Stomach (tissue), 9 donors: ENCODE results near the gene DFFB. TPM values are rescaled to one million over a fixed set of nuclear protein-coding genes. Genes with fewer than 3 reads are reported as not detected.
A peak's percentile ranks its signal among the peaks of the same experiment; 100 is the strongest.

Source experiments
- DNase-seq, 2 donors: peaks; one replicate each; pipeline versions ENCODE4 v3.0.0 to v3.0.0-alpha.2; 2013 to 2019
- H3K27ac ChIP-seq, 5 donors: fragments of 200-600 bp in 4 of 5; sonication (generic) in 4 of 5; one replicate each; pipeline ENCODE4 v1.5.1; 2013 to 2019; ENCODE audit warnings: mild to moderate bottlenecking in 1 of 5, moderate library complexity in 1 of 5
- H3K27me3 ChIP-seq, 3 donors: fragments of 200-600 bp; sonication (generic); one replicate each; pipeline ENCODE4 v1.5.1; 2017 to 2019; ENCODE audit warnings: mixed run types in 1 of 3
- H3K36me3 ChIP-seq, 4 donors: fragments of 200-600 bp; sonication (generic); 1 replicate in 3 of 4; 2 replicates in 1 of 4; pipeline ENCODE4 v1.5.1; 2016 to 2019
- H3K4me1 ChIP-seq, 4 donors: fragments of 200-600 bp; sonication (generic); one replicate each; pipeline ENCODE4 v1.5.1; 2016 to 2019
- H3K4me3 ChIP-seq, 4 donors: fragments of 200-600 bp; sonication (generic) in 3 of 4; one replicate each; pipeline ENCODE4 v1.5.1; 2016 to 2019; ENCODE audit warnings: mild to moderate bottlenecking in 1 of 4
- H3K9me3 ChIP-seq, 4 donors: fragments of 200-600 bp; sonication (generic); one replicate each; pipeline ENCODE4 v1.5.1; 2016 to 2019
- CTCF ChIP-seq, 7 experiments: fragments of 450-650 bp in 4 of 7; fragments of 200-600 bp in 3 of 7; sonication (generic) in 3 of 7; IDR thresholded peaks; one replicate each; pipeline ENCODE4 v1.5.1; 2016 to 2019; ENCODE audit warnings: antibody characterized with exemption in 7 of 7, control low read depth in 2 of 7, mild to moderate bottlenecking in 1 of 7
- EP300 ChIP-seq: sonication (generic); formaldehyde crosslinking; IDR thresholded peaks from one replicate; pipeline ENCODE4 v1.6.1; 2017; ENCODE audit warnings: antibody characterized with exemption
- POLR2A ChIP-seq, 4 donors: fragments of 450-650 bp; IDR thresholded peaks; one replicate each; pipeline ENCODE4 v1.6.1; 2016; ENCODE audit warnings: antibody characterized with exemption in 4 of 4, control low read depth in 2 of 4, mild to moderate bottlenecking in 1 of 4, moderate library complexity in 1 of 4
- POLR2AphosphoS5 ChIP-seq, 3 donors: sonication (generic); formaldehyde crosslinking; IDR thresholded peaks; one replicate each; pipeline ENCODE4 v1.6.1; 2016; ENCODE audit warnings: antibody characterized with exemption in 3 of 3
- WGBS, 5 donors: extraction: QIAGEN DNeasy Blood & Tissue Kit in 3 of 5; methylation state at CpG; one replicate each; pipeline versions ENCODE4 v1.1.5 to v1.1.7; 2013 to 2018; 5-methylcytosine and 5-hydroxymethylcytosine counted together
- intact Hi-C: fragments of 100-400 bp; cut with DNase I; formaldehyde crosslinking; loops from one replicate; pipeline ENCODE4 v1.15.1; 2023; ENCODE audit warnings: low total_unique reads
- polyA plus RNA-seq, 3 donors: library from polyadenylated mRNA; stranded (reverse); fragments of 200-250 nt; gene quantifications; one replicate each; pipeline ENCODE4 v1.2.3, GENCODE V29; 2013
- total RNA-seq, 5 donors: library from RNA; depleted of rRNA; stranded (reverse); fragments of >200 nt; gene quantifications; one replicate each; pipeline versions ENCODE4 v1.1.0 to v1.2.3, GENCODE V29; 2014 to 2016
- donor health status: healthy with polysubstance abuse.
- donor health status: Bipolar disorder and iron deficiency.
- donor health status: healthy.

DFFB gene
- total and polyA plus RNA-seq, 8 donors: 1.2 to 9.3 (median 4.8) TPM

- Histone ChIP-seq H3K36me3 (no peaks in the 10 kb centered on the region), H3K9me3 (no peaks in the 10 kb centered on the region), H3K4me3 (no peak overlapping the region), H3K27me3 (peaks cover 0 to 36% (median 0%) of the 10 kb centered on the region in 3 donors), H3K27ac (no peak overlapping the region), H3K4me1 (peaks cover 0 to 14% (median 6%) of the 10 kb centered on the region in 4 donors)
- intact Hi-C loops: no loop called here
- DNase-seq: no peak
- WGBS, 5 donors: 75 to 83% (median 77%) methylated on average over 13 to 15 of the region's 15 CpGs
- TF ChIP-seq POLR2A (IDR thresholded peaks at IDR 0.05) (no peak), CTCF (IDR thresholded peaks at IDR 0.05) (no peak), EP300 (no peak), POLR2AphosphoS5 (IDR thresholded peaks at IDR 0.05) (no peak)
Observed at GRCh38 chr1:3918966-3919611, 61.8 kb downstream of the DFFB start.

- WGBS, 5 donors: 59 to 75% (median 70%) methylated on average over 5 of the region's 5 CpGs
- Histone ChIP-seq H3K27ac (no peak overlapping the region), H3K4me1 (peaks cover 0 to 14% (median 6%) of the 10 kb centered on the region in 4 donors), H3K4me3 (no peak overlapping the region), H3K36me3 (no peaks in the 10 kb centered on the region), H3K9me3 (no peaks in the 10 kb centered on the region), H3K27me3 (peaks cover 0 to 35% (median 0%) of the 10 kb centered on the region in 3 donors)
- no peak for DNase-seq
- intact Hi-C loops: no loop called here
- TF ChIP-seq POLR2AphosphoS5 (IDR thresholded peaks at IDR 0.05): no peak
- TF ChIP-seq CTCF (IDR thresholded peaks at IDR 0.05): no peak
- no peak for TF ChIP-seq POLR2A (IDR thresholded peaks at IDR 0.05)
- TF ChIP-seq EP300: no peak
Observed at GRCh38 chr1:3919706-3920105, 62.4 kb downstream of the DFFB start.

- Histone ChIP-seq H3K27me3 (peaks cover 0 to 27% (median 0%) of the 10 kb centered on the region in 3 donors), H3K27ac (peak overlapping the region in 1 of 5 donors; percentile 48), H3K4me1 (peaks cover 0 to 14% (median 6%) of the 10 kb centered on the region in 4 donors), H3K9me3 (no peaks in the 10 kb centered on the region), H3K36me3 (no peaks in the 10 kb centered on the region), H3K4me3 (peak overlapping the region in 1 of 4 donors; percentile 26)
- WGBS, 5 donors: 57 to 64% (median 59%) methylated on average over 8 of the region's 8 CpGs
- TF ChIP-seq CTCF (IDR thresholded peaks at IDR 0.05) (no peak), EP300 (no peak)
- DNase-seq: no peak
- intact Hi-C loops: no loop called here
Observed at GRCh38 chr1:3921765-3922164, 64.5 kb downstream of the DFFB start.

GRCh38 chr1:3922201-3922725, 65.0 kb downstream of the DFFB start:
- Histone ChIP-seq H3K9me3 (no peaks in the 10 kb centered on the region), H3K27ac (peak overlapping the region in 1 of 5 donors; percentile 48), H3K4me3 (peak overlapping the region in 1 of 4 donors; percentile 26), H3K36me3 (no peaks in the 10 kb centered on the region), H3K4me1 (peaks cover 0 to 14% (median 6%) of the 10 kb centered on the region in 4 donors), H3K27me3 (peaks cover 0 to 27% (median 0%) of the 10 kb centered on the region in 3 donors)
- 62 to 69% (median 66%) methylated on average over 6 of the region's 6 CpGs for WGBS, 5 donors
- no peak for DNase-seq
- intact Hi-C loops: no loop called here
- TF ChIP-seq POLR2AphosphoS5 (IDR thresholded peaks at IDR 0.05): no peak
- no peak for TF ChIP-seq EP300
- TF ChIP-seq CTCF (IDR thresholded peaks at IDR 0.05): no peak
- TF ChIP-seq POLR2A (IDR thresholded peaks at IDR 0.05): no peak
